Peyer's patch (tissue), 4 donors: ENCODE results near the gene TMC1.

ENCODE experiments used
- CTCF ChIP-seq, 6 experiments: fragments of 450-650 bp in 4 of 6; fragments of 200-600 bp in 2 of 6; sonication (generic) in 1 of 6; IDR thresholded peaks; one replicate each; pipeline ENCODE4 v1.5.1; 2017 to 2019; ENCODE audit warnings: antibody characterized with exemption in 6 of 6, mild to moderate bottlenecking in 3 of 6, moderate library complexity in 1 of 6
- POLR2A ChIP-seq, 2 donors: fragments of 450-650 bp; IDR thresholded peaks; one replicate each; pipeline ENCODE4 v1.5.1; 2017; ENCODE audit warnings: antibody characterized with exemption in 2 of 2, mild to moderate bottlenecking in 2 of 2, moderate library complexity in 2 of 2

DNA sequence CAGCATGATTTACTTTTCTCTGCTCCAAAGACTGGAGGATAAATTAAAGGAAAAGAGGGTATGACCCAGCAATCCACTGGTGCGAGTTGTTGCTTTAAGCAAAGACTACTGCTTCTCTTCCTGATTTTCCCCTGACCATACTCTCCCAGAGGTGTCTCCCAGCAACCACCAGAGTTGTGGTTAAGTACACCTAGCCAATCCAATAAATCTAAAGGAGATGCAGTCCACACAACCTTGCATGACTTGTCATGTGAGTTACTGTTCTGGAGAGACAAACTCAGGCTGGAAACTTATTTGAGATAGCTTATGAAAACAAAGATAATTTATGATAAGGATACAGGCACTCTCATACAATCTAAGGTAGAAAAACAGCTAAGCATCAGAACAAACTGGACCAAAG, 11.9 kb downstream of the TMC1 start:
- TF ChIP-seq CTCF (IDR thresholded peaks at IDR 0.05) (no peak), POLR2A (IDR thresholded peaks at IDR 0.05) (no peak)
